Measurements from ENCODE around the gene RAD51B.
A peak's percentile ranks its signal among the peaks of the same experiment; 100 is the strongest.

RAD51B gene

DNA sequence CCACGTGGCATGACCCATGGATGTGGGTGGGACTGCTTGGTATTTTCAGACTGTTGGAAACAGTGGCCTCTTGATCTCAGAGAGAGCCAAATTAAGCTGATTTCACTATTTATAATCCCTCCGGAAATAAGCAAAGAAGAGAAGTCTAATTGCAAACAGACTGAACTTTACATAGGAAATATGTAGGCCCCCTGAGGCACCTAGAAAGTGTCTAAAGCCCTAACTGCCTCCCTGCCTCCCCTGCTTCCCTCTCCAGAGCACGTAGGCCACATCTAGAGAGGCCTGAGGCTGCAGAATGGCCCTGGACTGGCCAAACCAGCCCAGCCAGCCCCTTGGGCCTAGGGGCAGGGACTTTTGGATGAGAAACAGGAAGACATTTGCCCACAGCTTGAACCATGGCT, 849.5 kb downstream of the RAD51B start:
- TF ChIP-seq, protein P1, sequence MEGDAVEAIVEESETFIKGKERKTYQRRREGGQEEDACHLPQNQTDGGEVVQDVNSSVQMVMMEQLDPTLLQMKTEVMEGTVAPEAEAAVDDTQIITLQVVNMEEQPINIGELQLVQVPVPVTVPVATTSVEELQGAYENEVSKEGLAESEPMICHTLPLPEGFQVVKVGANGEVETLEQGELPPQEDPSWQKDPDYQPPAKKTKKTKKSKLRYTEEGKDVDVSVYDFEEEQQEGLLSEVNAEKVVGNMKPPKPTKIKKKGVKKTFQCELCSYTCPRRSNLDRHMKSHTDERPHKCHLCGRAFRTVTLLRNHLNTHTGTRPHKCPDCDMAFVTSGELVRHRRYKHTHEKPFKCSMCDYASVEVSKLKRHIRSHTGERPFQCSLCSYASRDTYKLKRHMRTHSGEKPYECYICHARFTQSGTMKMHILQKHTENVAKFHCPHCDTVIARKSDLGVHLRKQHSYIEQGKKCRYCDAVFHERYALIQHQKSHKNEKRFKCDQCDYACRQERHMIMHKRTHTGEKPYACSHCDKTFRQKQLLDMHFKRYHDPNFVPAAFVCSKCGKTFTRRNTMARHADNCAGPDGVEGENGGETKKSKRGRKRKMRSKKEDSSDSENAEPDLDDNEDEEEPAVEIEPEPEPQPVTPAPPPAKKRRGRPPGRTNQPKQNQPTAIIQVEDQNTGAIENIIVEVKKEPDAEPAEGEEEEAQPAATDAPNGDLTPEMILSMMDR (conservative IDR thresholded peaks at IDR 0.05) = no peak
- TF ChIP-seq ZFX (IDR thresholded peaks at IDR 0.05) = peak; percentile 28; the same call in 1 of the 2 replicates
- H3K27ac ChIP-seq = peak overlapping the region; percentile 14; the same call in 1 of the 2 replicates

DNA sequence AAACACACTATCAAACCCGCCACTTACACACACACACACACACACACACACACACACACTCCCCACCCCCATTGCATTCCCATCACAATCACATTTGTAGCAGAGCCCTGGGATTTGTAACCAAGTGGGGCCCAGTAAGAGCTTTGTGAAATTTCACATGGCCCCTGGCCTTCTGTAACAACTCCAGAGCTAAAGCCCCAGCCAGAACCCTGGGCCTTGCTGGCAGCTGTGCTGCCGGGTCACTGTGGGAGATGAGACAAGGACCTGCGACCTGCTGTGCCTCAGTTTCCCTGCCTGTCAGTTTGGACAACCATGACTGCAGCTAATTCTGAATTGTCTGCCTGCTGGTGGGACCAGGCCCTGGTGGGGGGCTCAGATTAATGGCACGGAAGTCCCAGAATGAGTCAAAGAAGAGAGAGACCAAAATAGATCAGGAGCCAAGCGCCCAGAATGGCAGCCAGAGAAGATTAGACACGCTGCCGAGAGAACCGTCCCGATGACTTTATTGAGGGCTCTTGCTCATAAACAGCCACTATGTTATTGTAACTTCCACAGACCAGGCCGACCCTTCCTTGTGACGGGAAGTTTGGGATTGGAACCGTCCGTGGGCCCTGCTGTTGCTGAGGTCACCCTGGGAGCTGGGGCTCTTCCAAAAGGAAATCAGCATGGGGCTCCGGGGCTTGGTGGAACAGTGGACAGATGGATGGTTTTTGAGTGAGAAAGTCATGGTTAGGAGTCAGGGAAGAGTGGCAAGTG, 850.2 kb downstream of the RAD51B start:
- TF ChIP-seq ZFX (IDR thresholded peaks at IDR 0.05) = no peak
- TF ChIP-seq, protein P1 (conservative IDR thresholded peaks at IDR 0.05) = no peak
- H3K27ac ChIP-seq = peak overlapping the region; percentile 14; the same call in 1 of the 2 replicates

DNA sequence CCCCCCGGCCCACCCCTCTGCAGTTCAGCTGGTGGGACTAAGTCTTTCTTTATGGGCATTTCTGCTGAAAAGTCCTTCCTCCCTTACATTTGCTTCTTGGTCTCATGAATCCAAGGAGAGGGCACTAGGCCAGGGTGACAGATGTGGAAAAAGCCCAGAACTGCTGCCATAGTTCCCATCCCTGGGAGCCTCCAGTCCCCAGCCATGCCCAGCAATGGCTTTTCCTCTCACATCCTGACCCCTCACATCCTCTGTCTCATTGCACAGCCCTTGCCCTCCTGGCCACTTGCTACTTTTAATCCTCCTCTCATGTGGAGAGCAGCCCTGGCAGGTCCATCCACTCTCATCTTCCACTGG, 850.8 kb downstream of the RAD51B start:
- TF ChIP-seq ZFX (IDR thresholded peaks at IDR 0.05) = no peak
- TF ChIP-seq, protein P1 (conservative IDR thresholded peaks at IDR 0.05) = no peak
- H3K27ac ChIP-seq = no peak overlapping the region

DNA sequence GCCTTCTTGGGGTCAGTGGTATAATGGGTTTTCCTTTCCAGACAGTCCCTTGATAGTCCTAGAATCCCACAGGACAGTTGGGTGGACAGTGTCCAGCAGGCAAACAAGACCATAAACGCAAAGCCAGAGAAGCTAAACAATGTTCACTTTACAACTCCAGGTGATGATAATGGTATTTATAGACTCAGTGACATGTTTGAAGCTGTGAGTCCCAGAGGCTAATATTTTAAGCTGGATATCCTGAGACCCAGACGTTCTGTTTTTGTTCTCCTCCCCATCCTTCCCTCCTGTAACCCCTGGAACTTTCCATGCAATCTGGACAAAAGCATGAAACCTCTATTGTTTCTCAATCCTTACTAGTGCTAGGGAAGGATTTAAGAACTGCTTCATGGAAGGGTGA, 852.3 kb downstream of the RAD51B start:
- TF ChIP-seq ZFX (IDR thresholded peaks at IDR 0.05) = no peak
- TF ChIP-seq, protein P1 (conservative IDR thresholded peaks at IDR 0.05) = no peak
- no peak overlapping the region for H3K27ac ChIP-seq

DNA sequence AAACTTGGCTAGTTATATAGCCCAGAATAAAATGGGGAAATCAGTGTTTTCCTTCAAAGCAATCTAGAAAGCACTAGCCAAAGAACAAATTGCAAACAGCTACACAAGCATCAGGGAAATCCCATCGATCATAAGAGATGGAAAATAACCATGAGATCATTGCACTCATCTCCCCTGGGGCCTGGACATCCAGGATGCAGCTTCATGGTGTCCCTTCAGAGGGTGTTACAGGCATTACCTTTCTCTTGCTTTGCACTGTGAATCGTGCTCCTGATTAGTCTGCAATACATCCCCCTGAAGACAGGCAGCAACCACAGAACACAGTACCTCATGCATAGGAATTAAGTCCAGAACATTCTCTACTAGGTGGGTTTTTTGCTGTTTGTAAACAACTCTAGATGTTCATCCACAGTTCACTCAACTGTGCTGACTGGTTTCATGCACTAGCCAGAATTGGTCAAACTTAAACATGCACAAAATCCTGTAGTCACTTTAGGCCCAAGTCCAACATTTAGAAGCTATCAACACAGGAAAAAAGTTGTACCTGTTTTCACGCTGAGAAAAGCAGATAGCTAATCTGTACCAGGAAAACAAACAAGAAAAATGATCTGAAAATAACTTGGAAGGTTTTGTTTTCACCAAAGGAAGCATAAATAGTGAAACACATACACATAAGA, 853.2 kb downstream of the RAD51B start:
- H3K27ac ChIP-seq = no peak overlapping the region
- no peak for TF ChIP-seq ZFX (IDR thresholded peaks at IDR 0.05)

DNA sequence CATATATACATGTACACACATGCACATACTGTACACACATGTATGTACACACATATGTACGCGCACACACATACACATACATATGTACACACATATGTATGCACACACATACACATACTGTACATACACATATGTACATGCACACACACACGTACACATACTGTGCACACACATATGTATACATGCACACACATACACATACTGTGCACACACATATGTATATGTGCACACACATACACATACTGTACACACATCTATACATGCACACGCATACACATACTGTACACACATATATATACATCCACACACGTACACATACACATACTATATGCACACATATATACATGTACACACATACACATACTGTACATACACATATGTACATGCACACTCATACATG, 853.9 kb downstream of the RAD51B start:
- TF ChIP-seq, protein P1 (conservative IDR thresholded peaks at IDR 0.05) = no peak
- no peak for TF ChIP-seq ZFX (IDR thresholded peaks at IDR 0.05)
- no peak overlapping the region for H3K27ac ChIP-seq

DNA sequence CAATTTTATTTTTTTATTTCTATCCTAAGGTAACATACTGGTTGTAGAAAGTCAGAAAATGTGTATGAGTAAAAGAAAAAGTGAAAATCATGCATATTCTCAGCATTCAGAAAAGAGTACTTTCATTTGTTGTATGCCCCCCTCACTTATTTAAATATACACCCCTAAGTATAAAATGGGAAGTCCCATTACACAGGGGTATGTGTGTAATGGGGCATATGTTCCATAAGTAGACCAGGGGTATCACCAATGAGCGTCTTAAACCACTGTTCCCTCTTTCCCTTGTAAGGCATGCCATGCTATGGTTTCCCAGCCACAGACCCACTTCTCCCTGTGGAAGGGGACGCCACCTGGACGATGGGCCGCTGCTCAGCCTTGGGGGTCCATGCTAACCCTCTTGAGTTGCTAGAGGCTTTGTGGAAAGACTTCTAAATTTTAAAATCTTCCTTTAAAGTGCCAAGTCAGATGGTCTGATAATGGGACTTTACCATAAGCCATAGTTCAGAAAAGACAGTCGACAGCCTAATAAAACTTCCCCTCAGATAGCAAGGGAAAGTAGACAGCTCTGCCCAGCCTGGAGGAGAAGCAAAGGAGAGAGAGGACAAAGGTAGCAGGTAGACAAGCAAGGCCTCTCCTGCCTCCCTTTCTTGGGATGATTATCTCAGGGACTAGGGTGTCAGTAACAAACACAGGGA, 855.1 kb downstream of the RAD51B start:
- no peak overlapping the region for H3K27ac ChIP-seq
- TF ChIP-seq ZFX (IDR thresholded peaks at IDR 0.05) = no peak
- TF ChIP-seq, protein P1 (conservative IDR thresholded peaks at IDR 0.05) = no peak

All from C4-2B (cell line).